CD4-positive, alpha-beta T cell treated with Interleukin-21 for 1 hour (primary cell): ENCODE measurements around the gene UBR3.
"Not testable (repeated sequence)": the region's sequence is repeated elsewhere in the genome, so short reads cannot be mapped to it uniquely, and the experiment has no call there.

ENCODE experiments used
- DNase-seq: peaks from one replicate; pipeline ENCODE4 v3.0.0-alpha.2; 2020

Gene UBR3

GRCh38 chr2:169955940-169956339, 128.7 kb downstream of the UBR3 start:
- DNase-seq, result no peak

GRCh38 chr2:169957219-169957618, 130.0 kb downstream of the UBR3 start:
- not testable (repeated sequence) for DNase-seq

DNA sequence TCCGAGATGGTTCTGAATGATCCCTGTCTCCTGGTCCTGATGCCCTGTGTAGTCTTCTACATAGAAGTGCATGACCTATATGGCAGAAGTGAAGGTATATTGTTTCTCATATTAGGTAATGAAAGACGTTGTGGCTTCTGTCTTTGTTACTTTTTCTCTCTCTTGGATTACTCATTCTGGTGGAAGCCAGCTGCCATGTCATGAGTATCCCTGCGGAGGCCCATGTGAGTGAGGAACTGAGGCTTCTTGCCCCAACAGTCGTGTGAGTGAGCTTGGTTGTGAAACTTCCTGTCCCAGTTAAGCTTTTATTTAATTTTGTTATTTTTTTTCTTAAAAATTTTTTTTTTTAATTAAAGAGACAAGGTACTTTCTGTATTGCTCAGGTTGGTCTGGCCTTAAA, 134.7 kb downstream of the UBR3 start:
- no peak for DNase-seq

DNA sequence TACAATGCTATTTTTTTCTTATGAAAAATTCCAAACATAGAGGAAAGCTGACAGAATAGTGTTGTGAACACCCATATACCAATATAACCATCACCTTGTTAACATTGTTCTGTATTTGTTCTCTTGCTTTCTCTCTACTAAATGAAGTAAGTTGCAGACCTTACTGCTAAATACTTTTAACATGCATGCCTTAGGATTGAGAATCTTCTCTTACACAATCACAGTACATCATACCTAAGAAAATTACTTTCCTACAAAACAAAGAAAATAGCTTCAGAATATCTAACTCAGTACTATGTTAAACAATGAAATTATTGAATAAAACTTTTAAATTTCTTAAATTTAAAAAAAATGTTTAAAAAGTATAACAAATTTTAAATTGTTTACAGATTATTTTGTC, 136.5 kb downstream of the UBR3 start:
- DNase-seq, result no peak

DNA sequence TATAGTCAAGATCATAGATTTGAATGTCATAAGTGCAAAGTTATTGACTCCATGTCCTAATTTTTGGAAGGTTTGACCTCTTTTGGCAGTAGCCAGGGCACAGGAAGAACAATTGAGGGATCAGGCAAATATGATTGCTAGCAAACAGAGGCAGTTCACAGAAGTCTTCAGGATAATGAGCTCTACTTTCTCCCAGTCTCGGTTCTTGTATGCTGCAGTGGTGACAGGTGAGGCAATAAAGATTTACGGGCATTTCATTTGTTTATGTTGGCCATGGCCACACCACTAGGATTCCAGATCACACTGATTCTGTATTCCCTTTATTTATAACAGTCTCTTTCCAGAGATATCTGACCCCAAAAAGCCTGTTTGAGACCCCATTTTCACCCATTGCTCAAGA, 137.5 kb downstream of the UBR3 start:
- no peak for DNase-seq

GRCh38 chr2:169965495-169965894, 138.2 kb downstream of the UBR3 start:
- no peak for DNase-seq

DNA sequence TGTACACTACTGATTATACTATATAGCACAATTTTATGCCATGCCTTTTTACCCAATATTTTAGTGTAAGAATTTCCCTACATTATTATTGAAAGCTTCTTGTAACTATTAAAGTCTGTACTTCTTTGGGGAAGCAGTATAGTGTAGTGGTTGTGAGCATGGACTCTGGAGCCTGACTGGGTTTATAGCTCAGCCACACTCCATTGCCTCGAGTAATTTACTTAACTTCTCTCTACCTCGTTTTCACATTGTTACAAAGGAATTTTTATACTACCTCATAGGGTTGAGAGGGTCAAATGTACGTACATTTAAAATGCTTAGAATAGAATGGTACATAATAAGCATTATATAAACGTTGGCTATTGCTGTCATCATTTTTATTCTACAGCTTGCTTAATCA, 139.2 kb downstream of the UBR3 start:
- DNase-seq, result no peak

DNA sequence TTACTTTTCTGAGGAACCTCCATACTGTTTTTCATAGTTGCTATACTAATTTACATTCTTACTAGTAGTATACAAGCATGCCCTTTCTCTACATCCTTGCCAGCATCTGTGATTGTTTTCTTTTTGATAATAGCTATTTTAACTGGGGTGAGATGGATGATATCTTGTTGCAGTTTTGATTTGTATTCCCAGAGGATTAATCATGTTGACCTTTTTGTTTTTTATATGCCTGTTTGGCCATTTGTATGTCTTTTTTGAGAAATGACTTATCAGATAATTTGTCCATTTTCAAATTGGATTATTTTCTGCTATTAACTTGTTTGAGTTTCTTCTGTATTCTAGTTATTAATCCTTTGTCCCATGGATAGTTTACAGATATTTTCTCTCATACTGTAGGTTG, 141.5 kb downstream of the UBR3 start:
- DNase-seq, result no peak

DNA sequence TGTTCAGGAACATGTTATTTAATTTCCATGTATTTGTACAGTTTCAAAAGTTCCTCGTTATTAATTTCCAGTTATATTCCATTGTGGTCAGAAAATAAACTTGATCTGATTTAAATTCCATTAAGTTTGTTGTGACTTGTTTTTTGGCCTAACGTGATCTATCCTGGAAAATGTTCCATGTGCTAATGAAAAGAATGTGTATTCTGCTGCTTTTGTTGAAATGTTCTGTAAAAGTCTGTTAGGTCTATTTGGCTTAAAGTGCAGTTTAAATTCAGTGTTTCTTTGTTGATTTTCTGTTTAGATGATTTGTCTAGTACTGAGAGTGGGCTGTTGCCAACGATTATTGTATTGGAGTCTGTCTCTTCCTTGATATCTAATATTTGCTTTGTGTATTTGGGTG, 148.0 kb downstream of the UBR3 start:
- no peak for DNase-seq

GRCh38 chr2:169976335-169976851, 149.1 kb downstream of the UBR3 start:
- no peak for DNase-seq

GRCh38 chr2:169977530-169977929, 150.3 kb downstream of the UBR3 start:
- DNase-seq, result no peak

GRCh38 chr2:169978402-169979017, 151.3 kb downstream of the UBR3 start:
- no peak for DNase-seq

DNA sequence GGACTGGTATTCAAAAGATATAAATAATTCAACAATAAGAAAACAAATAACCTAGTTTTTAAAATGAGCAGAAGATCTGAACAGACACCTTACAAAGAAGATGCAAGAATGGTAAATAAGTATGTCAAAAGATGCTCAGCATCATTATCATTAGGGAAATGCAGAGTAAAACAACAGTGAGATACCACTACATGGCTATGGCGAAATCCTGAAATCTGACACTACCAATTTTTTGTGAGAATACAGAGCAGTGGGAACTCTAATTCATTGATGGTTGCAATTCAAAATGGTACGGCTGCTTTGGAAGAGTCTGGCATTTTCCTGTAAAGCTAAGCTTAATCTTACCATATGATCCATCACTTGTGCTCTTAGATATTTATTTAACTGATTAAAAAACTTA, 151.8 kb downstream of the UBR3 start:
- no peak for DNase-seq

DNA sequence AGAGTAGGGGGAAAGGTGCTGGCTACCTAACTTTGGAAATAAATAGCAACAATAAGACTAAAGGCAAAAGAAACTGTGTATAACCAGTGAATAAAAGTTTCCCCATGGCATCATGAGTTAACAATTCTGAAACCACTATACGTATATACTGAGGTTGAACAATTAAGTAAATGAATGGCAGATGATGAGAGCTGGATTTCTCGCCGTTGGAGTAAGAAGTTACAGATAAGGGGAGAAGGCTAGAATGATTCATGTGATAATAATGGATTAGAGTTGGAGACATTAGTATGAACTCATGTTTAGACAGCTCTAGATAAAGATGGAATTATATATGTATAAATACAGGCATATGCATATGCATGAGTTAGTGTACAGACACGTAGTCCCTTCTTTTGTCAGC, 152.7 kb downstream of the UBR3 start:
- DNase-seq, result no peak

- no peak for DNase-seq
Observed at GRCh38 chr2:169980643-169981042, 153.4 kb downstream of the UBR3 start.

GRCh38 chr2:169982929-169983328, 155.7 kb downstream of the UBR3 start:
- no peak for DNase-seq

DNA sequence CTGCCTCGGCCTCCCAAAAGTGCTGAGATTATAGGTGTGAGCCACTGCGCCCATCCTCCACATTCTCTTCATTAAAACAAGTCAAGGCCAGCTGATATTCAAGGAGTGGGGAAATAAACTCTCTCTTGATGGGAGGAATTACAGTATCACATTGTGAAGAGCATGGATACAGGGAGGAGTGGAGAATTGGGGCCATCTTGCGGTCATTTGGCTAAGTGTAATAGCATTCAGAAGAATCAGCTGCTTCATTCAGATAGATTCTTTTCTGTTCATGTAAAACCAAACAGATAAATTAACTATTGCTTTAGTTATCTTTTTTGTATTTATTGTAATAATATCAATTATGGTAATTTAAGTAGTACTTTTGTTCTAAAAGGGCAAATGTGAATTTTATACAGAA, 156.3 kb downstream of the UBR3 start:
- no peak for DNase-seq

DNA sequence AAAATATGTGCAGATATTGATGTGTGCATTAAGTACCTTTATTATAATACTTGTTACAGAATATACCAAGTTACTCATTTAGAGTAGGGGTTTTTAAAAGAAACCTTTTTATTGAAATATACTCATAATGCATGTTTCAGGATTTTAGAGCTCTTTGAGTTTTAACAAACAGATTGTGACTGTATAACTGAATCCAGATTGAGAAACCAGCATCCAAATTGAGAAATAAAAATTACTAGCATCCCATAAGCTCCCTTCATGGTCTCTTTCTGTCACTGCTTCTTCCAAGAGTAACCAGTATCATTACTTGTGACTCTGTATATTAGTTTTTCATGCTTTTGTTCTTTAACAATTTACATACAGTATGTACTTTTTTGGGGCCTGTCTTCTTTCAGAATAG, 156.9 kb downstream of the UBR3 start:
- no peak for DNase-seq

- DNase-seq, result no peak
Observed at GRCh38 chr2:169994752-169995151, 167.5 kb downstream of the UBR3 start.

DNA sequence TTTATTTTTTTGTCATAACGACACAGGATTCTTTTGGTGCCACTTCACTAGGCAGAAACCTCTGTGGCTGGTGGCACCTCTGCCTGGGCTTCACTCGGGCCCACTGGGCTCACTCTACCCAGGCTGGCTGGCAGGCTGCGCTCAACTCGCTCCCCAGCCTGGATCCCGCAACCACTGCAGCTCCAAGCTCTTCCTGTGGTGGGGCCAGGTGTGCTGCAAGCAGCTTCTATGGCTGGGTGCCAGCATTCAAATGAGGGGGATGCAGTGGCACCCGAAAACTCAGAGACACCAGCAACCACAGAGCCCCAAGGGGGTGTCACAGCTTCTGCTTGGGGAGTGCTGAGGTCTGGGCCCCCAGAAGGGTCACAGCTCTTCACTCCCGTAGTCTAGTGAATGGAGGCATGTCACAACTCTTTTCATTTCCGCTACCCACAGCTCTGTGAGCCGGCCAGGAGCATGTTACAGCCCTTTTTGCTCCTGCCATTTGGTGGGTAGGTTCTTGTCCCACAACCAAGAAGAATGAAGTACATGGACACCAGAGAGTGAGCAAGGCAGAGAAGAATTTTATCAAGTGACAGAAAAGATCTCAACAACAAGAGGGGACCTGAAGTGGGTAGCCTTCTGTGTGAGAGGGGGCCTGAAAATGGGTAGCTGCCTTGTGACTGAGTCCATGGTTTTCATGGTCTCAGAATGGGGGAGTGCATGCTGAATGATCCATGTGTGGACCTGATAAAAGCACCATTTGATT, 170.1 kb downstream of the UBR3 start:
- no peak for DNase-seq

DNA sequence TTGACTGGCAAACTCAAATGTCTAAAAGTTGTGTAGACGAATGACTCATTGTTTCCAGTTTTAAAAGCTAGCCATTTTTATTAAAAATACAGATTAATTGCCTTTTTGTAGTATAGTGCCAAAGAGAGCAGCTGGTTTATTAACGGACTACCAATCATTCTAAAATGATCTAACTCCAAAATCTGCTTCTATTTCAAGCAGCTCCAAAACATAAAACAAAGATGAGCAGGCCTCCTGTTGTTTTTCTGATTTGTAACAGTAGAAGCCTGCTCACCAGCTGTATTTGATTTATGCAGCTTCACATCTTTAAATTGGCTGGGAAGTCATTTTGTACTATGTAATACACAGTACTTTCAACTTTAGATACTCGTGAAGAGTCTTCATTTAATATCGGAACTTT, 171.8 kb downstream of the UBR3 start:
- DNase-seq, result no peak

DNA sequence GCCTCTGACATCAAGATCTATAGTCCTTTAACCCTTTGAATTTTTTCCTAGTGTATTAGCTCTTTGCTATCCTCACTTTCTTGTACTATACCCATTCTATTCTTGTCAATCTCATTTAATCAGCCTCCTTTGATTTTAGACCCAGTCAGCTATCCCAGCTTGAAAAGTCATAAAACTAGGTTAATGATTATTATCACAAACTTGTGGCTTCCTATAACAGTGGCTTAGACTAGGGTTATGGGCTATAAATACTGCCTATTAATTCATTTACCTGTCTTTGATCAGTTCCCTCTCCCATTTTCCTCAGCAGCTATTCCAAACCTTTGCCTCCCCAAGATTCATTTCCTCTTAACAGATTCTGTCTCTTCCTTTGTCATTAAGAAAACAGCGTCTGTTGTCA, 174.8 kb downstream of the UBR3 start:
- DNase-seq, result no peak

GRCh38 chr2:170005702-170006101, 178.4 kb downstream of the UBR3 start:
- DNase-seq, result no peak

DNA sequence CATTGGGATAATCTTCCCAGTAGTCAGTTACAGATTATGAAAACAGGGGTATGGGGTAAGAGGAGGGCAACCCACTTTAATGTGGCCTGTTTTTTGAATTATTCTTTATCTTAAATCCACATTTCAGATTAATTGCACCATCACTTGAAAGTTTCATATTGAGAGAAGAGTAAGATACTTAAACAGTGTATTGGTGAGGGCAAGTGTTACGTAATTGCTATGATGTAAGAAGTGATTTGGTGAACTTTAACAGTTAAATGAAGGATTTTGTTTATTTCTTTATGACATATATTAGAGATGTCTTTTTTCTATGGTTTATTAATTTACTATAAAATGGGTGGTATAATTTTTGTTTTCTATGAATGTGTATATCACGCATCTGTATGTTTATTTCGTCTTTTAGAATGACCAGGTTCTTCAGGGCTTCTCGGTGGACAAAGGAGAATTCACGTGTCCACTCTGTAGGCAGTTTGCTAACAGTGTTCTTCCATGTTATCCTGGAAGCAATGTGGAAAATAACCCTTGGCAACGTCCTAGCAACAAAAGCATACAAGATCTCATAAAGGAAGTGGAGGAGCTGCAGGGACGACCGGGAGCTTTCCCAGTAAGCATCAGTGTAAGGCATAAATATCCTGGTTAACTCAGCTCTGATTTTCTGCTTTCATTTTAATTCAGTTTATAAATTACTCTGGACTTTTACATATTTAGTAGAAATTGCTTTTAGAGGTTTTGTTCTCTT, 179.5 kb downstream of the UBR3 start:
- no peak for DNase-seq
